ENCODE results near the gene TAC4. TPM values are rescaled to one million over a fixed set of nuclear protein-coding genes. Genes with fewer than 3 reads are reported as not detected.

The TAC4 gene, protein sequence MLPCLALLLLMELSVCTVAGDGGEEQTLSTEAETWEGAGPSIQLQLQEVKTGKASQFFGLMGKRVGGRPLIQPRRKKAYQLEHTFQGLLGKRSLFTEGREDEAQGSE
- not detected in 2 replicates for polyA plus RNA-seq (2014; cell fraction: cytosol; rRNA removed)
- not detected in 2 replicates for polyA plus RNA-seq (2014; cell fraction: nucleus; rRNA removed)

- DNase-seq (ENCODE audit: low spot score) = no peak
Observed at GRCh38 chr17:49848019-49848473, at the start of gene TAC4. Gene TAC4, minus strand, starts transcription at chr17:49848069. Its CDS starts 52 bp downstream, at chr17:49848017.

- DNase-seq (ENCODE audit: low spot score) = no peak
Observed at GRCh38 chr17:49896860-49897259, 49.0 kb upstream of the TAC4 start.

GRCh38 chr17:49896222-49896621, 48.4 kb upstream of the TAC4 start:
- DNase-seq (ENCODE audit: low spot score) = no peak

DNA sequence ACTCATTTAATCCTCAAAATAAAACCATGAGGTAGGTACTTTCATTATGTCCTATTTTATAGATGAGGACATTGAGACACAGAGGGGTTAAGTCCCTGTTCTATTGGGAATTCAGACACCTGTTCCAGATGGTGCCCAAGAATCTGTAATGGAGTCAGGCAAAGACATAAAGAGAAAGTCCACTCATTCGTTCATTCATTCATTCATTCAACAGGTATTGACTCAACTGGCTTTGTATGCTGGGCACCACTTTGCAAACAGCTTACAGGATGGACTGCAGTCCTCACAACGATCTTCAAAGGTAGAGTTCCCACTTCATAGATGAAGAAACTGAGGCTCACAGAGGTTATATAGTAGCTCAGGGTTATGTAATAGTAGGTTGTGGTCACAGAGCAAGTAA, 47.9 kb upstream of the TAC4 start:
- DNase-seq (ENCODE audit: low spot score) = no peak

GRCh38 chr17:49894761-49895160, 46.9 kb upstream of the TAC4 start:
- no peak for DNase-seq (ENCODE audit: low spot score)

GRCh38 chr17:49891694-49892389, 44.0 kb upstream of the TAC4 start:
- no peak for DNase-seq (ENCODE audit: low spot score)

- no peak for DNase-seq (ENCODE audit: low spot score)
Observed at GRCh38 chr17:49891271-49891670, 43.4 kb upstream of the TAC4 start.

DNA sequence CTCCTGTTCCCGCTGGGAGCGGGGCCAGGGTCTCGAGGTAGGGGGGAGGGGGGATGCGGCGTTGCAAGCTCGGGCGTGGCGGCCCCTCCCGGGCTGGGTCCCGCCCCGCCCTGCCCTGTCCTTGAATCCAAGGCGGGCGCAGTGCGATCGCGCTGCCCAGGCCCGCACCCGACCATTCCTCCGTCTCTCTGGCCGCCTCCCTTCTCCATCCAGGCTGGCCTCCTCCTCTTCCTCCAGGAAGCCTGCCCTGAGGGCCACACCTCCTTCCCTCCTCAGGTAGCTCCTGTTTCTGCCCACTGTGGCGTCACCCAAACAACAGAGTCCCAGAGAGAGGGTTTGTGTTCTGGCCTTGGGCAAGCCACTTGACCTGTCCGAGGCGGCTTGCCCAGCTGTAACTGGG, 43.0 kb upstream of the TAC4 start:
- no peak for DNase-seq (ENCODE audit: low spot score)

- DNase-seq (ENCODE audit: low spot score) = no peak
Observed at GRCh38 chr17:49890077-49890821, 42.4 kb upstream of the TAC4 start.

DNA sequence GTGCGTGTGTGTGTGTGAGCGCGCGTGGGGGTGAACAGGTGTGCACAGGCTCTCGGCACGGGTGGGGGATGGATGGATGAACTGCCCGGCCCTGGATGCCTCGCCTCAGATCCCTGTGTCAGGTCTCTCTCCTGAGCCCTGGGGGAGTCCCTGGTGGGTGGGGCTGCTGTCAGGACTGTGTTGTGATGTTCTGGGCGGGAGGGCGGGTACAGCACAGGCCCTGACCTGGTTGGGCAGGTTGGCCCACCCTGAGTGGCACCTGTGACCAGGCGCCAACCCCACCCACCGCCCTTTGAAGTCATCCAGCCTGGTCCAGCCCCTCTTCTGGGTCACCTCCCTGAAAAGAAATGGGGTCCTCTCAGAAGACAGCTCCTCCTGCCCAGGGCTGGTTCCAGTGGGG, 41.6 kb upstream of the TAC4 start:
- no peak for DNase-seq (ENCODE audit: low spot score)

- no peak for DNase-seq (ENCODE audit: low spot score)
Observed at GRCh38 chr17:49887744-49888360, 40.0 kb upstream of the TAC4 start.

DNA sequence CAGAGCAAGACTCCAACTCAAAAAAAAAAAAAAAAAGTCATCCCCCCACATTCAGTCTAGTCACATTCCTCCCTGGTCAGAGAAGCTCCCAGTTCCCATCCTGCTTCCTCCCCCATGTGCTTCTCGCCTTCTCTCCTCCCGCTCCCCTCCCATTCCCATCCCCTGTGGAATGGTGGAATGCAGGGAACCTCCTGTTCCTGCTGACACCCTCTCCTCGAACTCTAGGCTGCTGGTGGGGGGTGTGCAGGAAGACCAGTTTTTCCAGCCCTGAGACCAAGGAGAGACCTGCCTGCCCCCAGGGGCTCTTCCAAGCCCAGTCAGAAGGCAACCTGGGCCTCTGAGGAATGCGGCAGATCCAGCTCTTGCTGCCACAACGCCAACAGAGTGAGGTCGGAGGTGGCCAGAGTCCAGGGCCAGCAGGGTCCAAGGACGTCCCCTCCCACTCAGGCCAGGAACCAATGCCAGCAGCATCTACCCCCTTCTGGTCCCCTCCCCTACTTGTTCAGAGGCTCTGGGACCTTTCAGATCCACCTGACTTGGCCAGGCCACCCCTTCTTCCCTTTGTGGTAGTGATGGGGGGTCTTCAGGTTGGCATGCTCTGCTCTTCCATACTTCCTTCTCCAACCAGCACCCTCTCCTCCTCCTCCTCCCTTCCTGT, 39.3 kb upstream of the TAC4 start:
- no peak for DNase-seq (ENCODE audit: low spot score)

GRCh38 chr17:49886036-49886435, 38.2 kb upstream of the TAC4 start:
- no peak for DNase-seq (ENCODE audit: low spot score)

GRCh38 chr17:49882434-49882833, 34.6 kb upstream of the TAC4 start:
- peak; percentile 56 for DNase-seq (ENCODE audit: low spot score)

GRCh38 chr17:49881054-49881402, 33.2 kb upstream of the TAC4 start:
- DNase-seq (ENCODE audit: low spot score) = no peak

- DNase-seq (ENCODE audit: low spot score) = peak; percentile 64
Observed at GRCh38 chr17:49880291-49881053, 32.6 kb upstream of the TAC4 start.

DNA sequence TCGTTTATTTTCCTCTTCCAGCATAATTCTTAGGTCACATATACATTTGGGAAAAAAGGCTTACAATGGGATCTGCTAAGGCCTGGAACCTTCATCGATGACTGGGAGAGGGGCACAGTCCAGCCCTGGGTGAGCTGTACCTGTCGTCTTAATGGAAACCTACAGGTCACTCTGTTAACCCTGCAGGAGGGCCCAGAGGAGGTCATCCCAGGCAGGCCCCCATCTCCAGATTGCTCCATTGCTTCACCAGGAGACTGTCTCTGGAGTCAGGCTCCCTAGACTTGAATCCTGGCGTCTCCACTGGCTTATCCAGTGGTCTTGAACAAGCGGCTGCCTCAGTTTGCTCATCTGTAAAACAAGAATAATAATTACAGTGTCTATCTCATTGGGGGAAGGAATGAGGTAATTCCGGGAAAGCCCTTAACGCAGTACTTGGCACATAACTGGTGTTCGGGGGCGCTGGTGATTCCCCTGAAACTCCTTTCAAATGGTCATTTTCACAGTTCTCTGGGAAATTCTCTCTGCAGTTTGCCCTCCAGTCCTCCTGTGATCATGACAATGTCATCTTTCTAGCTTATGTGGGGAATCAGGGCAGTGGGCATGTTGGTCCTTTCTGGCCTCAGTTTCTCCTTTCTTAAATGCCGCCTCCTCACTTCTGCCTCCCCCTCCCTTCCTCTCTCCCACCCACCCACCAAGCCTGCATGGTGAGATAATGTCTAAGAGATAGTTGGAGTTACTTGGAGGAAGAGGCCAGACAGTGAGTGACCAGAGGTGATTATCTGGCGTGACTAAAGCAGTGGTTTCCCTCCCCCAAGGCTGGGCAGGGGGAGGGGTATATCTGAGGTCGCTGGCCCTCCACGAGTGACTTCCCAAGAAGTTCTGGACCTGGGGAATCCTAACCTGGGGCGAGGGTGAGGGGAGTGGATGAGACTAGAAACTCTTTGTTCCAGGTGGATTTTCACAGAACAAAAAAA, 31.3 kb upstream of the TAC4 start:
- no peak for DNase-seq (ENCODE audit: low spot score)

GRCh38 chr17:49875685-49876084, 27.8 kb upstream of the TAC4 start:
- DNase-seq (ENCODE audit: low spot score) = no peak

GRCh38 chr17:49874911-49875310, 27.0 kb upstream of the TAC4 start:
- no peak for DNase-seq (ENCODE audit: low spot score)

DNA sequence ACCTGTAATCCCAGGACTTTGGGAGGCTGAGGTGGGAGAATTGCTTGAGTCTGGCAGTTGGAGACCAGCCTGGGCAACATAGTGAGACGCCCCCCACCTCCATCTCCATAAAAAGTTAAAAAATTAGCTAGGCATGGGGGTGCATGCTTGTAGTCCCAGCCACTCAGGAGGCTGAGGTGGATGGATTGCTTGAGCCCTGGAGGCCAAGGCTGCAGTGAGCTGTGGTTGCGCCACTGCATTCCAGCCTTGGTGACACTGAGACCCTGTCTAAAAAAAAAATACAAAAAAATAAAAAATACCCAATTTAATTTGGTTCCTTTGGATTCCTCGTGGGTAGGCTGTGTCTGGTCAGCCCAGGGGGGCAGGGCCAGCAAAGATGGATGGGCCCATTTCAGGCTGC, 26.1 kb upstream of the TAC4 start:
- no peak for DNase-seq (ENCODE audit: low spot score)

Data from SK-N-DZ (cell line).